HepG2 (cell line): ENCODE results near the gene SEC61B. TPM values are rescaled to one million over a fixed set of nuclear protein-coding genes. Genes with fewer than 3 reads are reported as not detected.

Source experiments
- ARID3A ChIP-seq: IDR thresholded peaks from 2 replicates; pipeline ENCODE4 v1.6.1; 2012; ENCODE audit warnings: low read depth, low read length, improper control_type of control experiment
- BATF2 ChIP-seq: sonication (generic); formaldehyde crosslinking; IDR thresholded peaks from 2 replicates; pipeline ENCODE4 v1.8.0; 2022; ENCODE audit warnings: mild to moderate bottlenecking, missing genetic modification reagents, moderate library complexity
- CREM ChIP-seq, 2 experiments: sonication (generic) in 1 of 2; formaldehyde crosslinking in 1 of 2; IDR thresholded peaks; 2 replicates each; pipeline versions ENCODE4 v1.4.0 to v1.6.1; 2016 to 2020; ENCODE audit warnings: antibody characterized with exemption in 1 of 2, mild to moderate bottlenecking in 1 of 2, missing genetic modification reagents in 1 of 2
- DMAP1 ChIP-seq: IDR thresholded peaks from 2 replicates; pipeline ENCODE4 v1.6.1; 2016
- FLYWCH1 ChIP-seq: sonication (generic); formaldehyde crosslinking; IDR thresholded peaks from 2 replicates; pipeline ENCODE4 v1.8.1; 2023; ENCODE audit warnings: mild to moderate bottlenecking, missing genetic modification reagents
- HDAC6 ChIP-seq: fragments of 200-600 bp; sonication (generic); IDR thresholded peaks from 2 replicates; pipeline ENCODE4 v1.7.0; 2017; ENCODE audit warnings: mild to moderate bottlenecking, antibody characterized with exemption, low read length, low read depth
- MIER3 ChIP-seq: IDR thresholded peaks from 2 replicates; pipeline ENCODE4 v1.6.1; 2016; ENCODE audit warnings: missing compliant biosample characterization, borderline replicate concordance
- ZBTB46 ChIP-seq: sonication (generic); formaldehyde crosslinking; IDR thresholded peaks from 2 replicates; pipeline ENCODE4 v1.4.0; 2020; ENCODE audit warnings: mild to moderate bottlenecking, missing genetic modification reagents, borderline replicate concordance
- ZFP62 ChIP-seq: sonication (generic); formaldehyde crosslinking; IDR thresholded peaks from 2 replicates; pipeline ENCODE4 v1.4.0; 2020; ENCODE audit warnings: missing genetic modification reagents
- ZFYVE20 ChIP-seq: sonication (generic); formaldehyde crosslinking; IDR thresholded peaks from 2 replicates; pipeline ENCODE4 v1.8.0; 2023; ENCODE audit warnings: low read depth, mild to moderate bottlenecking, moderate library complexity, missing genetic modification reagents, borderline replicate concordance
- ZNF468 ChIP-seq: sonication (generic); formaldehyde crosslinking; IDR thresholded peaks from 2 replicates; pipeline ENCODE4 v1.8.0; 2022; ENCODE audit warnings: mild to moderate bottlenecking, moderate library complexity, missing genetic modification reagents
- ZNF615 ChIP-seq: sonication (generic); formaldehyde crosslinking; IDR thresholded peaks from 2 replicates; pipeline ENCODE4 v1.5.0; 2020; ENCODE audit warnings: mild to moderate bottlenecking, missing genetic modification reagents, borderline replicate concordance
- polyA plus RNA-seq, 8 experiments: library from polyadenylated mRNA; depleted of rRNA in 3 of 8; stranded (reverse) in 7 of 8; unstranded in 1 of 8; fragments of >200 nt; fragmentation: Illumina TruSeq in 4 of 8; extraction: Trizol in 4 of 8; gene quantifications; 2 replicates each; pipeline versions ENCODE4 v1.2.1 to v1.2.3, GENCODE V29; 2011 to 2016; ENCODE audit warnings: low read depth in 4 of 8, missing spikeins in 1 of 8, mixed read lengths in 1 of 8; ENCODE audit not compliant: insufficient read depth in 1 of 8
- total RNA-seq, 5 experiments: library from RNA; depleted of rRNA; stranded (reverse); fragments of >200 nt; fragmentation: Illumina TruSeq; extraction: Trizol; gene quantifications; 2 replicates each; pipeline ENCODE4 v1.2.3, GENCODE V29; 2016; ENCODE audit warnings: low read depth in 1 of 5
- TF ChIP-seq, protein P1 (sequence below): sonication (generic); formaldehyde crosslinking; IDR thresholded peaks from 2 replicates; pipeline ENCODE4 v1.5.0; 2020; ENCODE audit warnings: mild to moderate bottlenecking, missing genetic modification reagents, borderline replicate concordance
- TF ChIP-seq, protein P2 (sequence below): sonication (generic); formaldehyde crosslinking; IDR thresholded peaks from 2 replicates; pipeline ENCODE4 v1.4.0; 2020; ENCODE audit warnings: missing genetic modification reagents; ENCODE audit errors: not compliant biosample characterization

Gene SEC61B
- total and polyA plus RNA-seq, 2 of the 13 experiments (the other 11 are each of a cell fraction or from before 2014, with no cell fraction given) = 191 to 368 TPM

DNA sequence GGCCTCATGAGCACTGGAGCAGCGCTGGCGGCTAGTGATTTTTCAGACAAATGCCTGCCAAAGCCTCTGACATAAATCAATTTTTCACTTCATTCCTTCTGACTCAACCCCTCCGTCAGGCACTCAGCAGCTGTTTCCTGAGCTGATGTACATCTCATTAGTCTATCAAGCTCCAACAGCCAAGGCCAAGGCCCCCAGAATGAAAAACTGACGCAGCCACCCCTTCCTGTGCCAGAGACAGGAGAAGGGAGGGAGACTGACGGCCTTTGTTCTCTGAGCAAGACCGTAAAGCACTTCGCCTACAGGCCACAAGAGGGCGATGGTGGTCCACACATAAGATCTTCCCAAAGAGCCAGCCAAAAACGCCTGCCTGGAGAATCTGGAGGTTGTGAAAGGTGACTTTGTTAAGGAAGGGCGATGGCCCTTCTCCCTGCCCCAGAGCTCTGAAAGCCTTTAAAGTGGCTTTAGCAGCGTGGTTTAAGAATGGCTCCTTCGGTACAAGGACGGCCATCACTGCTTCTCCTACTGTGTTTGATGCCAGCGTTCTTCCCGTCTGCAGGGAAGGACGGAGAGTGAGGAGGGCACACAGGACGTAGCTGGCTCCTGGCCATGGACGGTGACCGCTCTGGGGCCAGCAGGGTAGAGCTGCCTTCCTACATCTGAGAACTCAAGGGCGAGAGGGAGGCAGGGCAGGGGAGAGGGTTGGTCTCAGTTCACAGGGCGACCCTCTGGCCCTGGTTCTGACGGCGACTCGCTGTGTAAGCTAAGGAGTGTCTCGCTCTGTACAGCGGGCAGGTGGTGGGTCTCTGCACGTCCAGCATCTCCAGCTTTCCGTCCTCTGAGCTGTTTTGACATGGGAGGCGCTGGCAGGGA, 37.4 kb upstream of the SEC61B start (continued):
- TF ChIP-seq, protein P1, sequence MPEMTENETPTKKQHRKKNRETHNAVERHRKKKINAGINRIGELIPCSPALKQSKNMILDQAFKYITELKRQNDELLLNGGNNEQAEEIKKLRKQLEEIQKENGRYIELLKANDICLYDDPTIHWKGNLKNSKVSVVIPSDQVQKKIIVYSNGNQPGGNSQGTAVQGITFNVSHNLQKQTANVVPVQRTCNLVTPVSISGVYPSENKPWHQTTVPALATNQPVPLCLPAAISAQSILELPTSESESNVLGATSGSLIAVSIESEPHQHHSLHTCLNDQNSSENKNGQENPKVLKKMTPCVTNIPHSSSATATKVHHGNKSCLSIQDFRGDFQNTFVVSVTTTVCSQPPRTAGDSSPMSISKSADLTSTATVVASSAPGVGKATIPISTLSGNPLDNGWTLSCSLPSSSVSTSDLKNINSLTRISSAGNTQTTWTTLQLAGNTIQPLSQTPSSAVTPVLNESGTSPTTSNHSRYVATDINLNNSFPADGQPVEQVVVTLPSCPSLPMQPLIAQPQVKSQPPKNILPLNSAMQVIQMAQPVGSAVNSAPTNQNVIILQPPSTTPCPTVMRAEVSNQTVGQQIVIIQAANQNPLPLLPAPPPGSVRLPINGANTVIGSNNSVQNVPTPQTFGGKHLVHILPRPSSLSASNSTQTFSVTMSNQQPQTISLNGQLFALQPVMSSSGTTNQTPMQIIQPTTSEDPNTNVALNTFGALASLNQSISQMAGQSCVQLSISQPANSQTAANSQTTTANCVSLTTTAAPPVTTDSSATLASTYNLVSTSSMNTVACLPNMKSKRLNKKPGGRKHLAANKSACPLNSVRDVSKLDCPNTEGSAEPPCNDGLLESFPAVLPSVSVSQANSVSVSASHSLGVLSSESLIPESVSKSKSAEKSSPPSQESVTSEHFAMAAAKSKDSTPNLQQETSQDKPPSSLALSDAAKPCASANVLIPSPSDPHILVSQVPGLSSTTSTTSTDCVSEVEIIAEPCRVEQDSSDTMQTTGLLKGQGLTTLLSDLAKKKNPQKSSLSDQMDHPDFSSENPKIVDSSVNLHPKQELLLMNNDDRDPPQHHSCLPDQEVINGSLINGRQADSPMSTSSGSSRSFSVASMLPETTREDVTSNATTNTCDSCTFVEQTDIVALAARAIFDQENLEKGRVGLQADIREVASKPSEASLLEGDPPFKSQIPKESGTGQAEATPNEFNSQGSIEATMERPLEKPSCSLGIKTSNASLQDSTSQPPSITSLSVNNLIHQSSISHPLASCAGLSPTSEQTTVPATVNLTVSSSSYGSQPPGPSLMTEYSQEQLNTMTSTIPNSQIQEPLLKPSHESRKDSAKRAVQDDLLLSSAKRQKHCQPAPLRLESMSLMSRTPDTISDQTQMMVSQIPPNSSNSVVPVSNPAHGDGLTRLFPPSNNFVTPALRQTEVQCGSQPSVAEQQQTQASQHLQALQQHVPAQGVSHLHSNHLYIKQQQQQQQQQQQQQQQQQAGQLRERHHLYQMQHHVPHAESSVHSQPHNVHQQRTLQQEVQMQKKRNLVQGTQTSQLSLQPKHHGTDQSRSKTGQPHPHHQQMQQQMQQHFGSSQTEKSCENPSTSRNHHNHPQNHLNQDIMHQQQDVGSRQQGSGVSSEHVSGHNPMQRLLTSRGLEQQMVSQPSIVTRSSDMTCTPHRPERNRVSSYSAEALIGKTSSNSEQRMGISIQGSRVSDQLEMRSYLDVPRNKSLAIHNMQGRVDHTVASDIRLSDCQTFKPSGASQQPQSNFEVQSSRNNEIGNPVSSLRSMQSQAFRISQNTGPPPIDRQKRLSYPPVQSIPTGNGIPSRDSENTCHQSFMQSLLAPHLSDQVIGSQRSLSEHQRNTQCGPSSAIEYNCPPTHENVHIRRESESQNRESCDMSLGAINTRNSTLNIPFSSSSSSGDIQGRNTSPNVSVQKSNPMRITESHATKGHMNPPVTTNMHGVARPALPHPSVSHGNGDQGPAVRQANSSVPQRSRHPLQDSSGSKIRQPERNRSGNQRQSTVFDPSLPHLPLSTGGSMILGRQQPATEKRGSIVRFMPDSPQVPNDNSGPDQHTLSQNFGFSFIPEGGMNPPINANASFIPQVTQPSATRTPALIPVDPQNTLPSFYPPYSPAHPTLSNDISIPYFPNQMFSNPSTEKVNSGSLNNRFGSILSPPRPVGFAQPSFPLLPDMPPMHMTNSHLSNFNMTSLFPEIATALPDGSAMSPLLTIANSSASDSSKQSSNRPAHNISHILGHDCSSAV (CRISPR knock-in tag) = no peak
- TF ChIP-seq, protein P2, sequence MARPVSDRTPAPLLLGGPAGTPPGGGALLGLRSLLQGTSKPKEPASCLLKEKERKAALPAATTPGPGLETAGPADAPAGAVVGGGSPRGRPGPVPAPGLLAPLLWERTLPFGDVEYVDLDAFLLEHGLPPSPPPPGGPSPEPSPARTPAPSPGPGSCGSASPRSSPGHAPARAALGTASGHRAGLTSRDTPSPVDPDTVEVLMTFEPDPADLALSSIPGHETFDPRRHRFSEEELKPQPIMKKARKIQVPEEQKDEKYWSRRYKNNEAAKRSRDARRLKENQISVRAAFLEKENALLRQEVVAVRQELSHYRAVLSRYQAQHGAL (CRISPR knock-in tag) = no peak
- TF ChIP-seq HDAC6 (no peak), MIER3 (CRISPR knock-in tag) (no peak), BATF2 (CRISPR knock-in tag) (no peak), ZNF615 (CRISPR knock-in tag) (no peak), DMAP1 (CRISPR knock-in tag) (no peak), ZFYVE20 (CRISPR knock-in tag) (no peak), ZNF468 (CRISPR knock-in tag) (no peak), CREM (IDR thresholded peaks at IDR 0.05) (no peak), CREM (CRISPR knock-in tag; IDR thresholded peaks at IDR 0.05) (no peak), ZBTB46 (CRISPR knock-in tag) (no peak), FLYWCH1 (CRISPR knock-in tag) (no peak), ARID3A (no peak; the same call in 1 of the 2 replicates), ZFP62 (CRISPR knock-in tag) (no peak)
